H9 (cell line): Measurements from ENCODE around the gene BTBD6. TPM values are rescaled to one million over a fixed set of nuclear protein-coding genes. Genes with fewer than 3 reads are reported as not detected.

Experiments
- DNase-seq: peaks from one replicate; pipeline ENCODE4 v3.0.0-alpha.2; 2017
- H2AFZ ChIP-seq: one replicate; pipeline ENCODE4 v1.6.1; 2013; ENCODE audit warnings: mild to moderate bottlenecking, low read length, control low read depth, moderate library complexity
- H2AK5ac ChIP-seq: 2 replicates; pipeline ENCODE4 v1.6.1; 2013; ENCODE audit warnings: low read length, control low read depth, mixed read lengths; ENCODE audit not compliant: insufficient read length
- H2BK120ac ChIP-seq: one replicate; pipeline ENCODE4 v1.6.1; 2013; ENCODE audit warnings: low read depth, mild to moderate bottlenecking, low read length, control low read depth, inconsistent platforms; ENCODE audit not compliant: poor library complexity, severe bottlenecking
- H2BK12ac ChIP-seq: 2 replicates; pipeline ENCODE4 v1.6.1; 2013; ENCODE audit warnings: low read length, control low read depth, mixed read lengths, low read depth; ENCODE audit not compliant: insufficient read length
- H2BK15ac ChIP-seq: 2 replicates; pipeline ENCODE4 v1.6.1; 2013; ENCODE audit warnings: low read depth, low read length, control low read depth
- H2BK20ac ChIP-seq: one replicate; pipeline ENCODE4 v1.6.1; 2013; ENCODE audit warnings: low read depth, mild to moderate bottlenecking, low read length, control low read depth, inconsistent platforms; ENCODE audit not compliant: poor library complexity, severe bottlenecking
- H2BK5ac ChIP-seq: 2 replicates; pipeline ENCODE4 v1.6.1; 2013; ENCODE audit warnings: low read length, control low read depth, mixed read lengths; ENCODE audit not compliant: insufficient read length
- H3K14ac ChIP-seq: 2 replicates; pipeline ENCODE4 v1.6.1; 2013; ENCODE audit warnings: low read length, control low read depth; ENCODE audit not compliant: insufficient read depth
- H3K18ac ChIP-seq: 2 replicates; pipeline ENCODE4 v1.6.1; 2013; ENCODE audit warnings: low read depth, mild to moderate bottlenecking, mixed read lengths, low read length, control low read depth; ENCODE audit not compliant: insufficient read length
- H3K23ac ChIP-seq: 2 replicates; pipeline ENCODE4 v1.6.1; 2013; ENCODE audit warnings: low read length, control low read depth, mixed read lengths, low read depth; ENCODE audit not compliant: insufficient read length
- H3K23me2 ChIP-seq: 2 replicates; pipeline ENCODE4 v1.6.1; 2013; ENCODE audit warnings: low read depth, mild to moderate bottlenecking, mixed read lengths, low read length, control low read depth; ENCODE audit not compliant: insufficient read length, poor library complexity, severe bottlenecking
- H3K27ac ChIP-seq: 2 replicates; pipeline ENCODE4 v1.5.1; 2013; ENCODE audit warnings: low read length, control low read depth, mixed read lengths, low read depth; ENCODE audit not compliant: insufficient read length
- H3K27me3 ChIP-seq: 2 replicates; pipeline ENCODE4 v1.6.1; 2013; ENCODE audit warnings: low read length, control low read depth, inconsistent platforms; ENCODE audit not compliant: insufficient read depth
- H3K4ac ChIP-seq: 2 replicates; pipeline ENCODE4 v1.6.1; 2013; ENCODE audit warnings: low read depth, mild to moderate bottlenecking, control low read depth, inconsistent platforms, low read length, moderate library complexity
- H3K4me1 ChIP-seq: 2 replicates; pipeline ENCODE4 v1.6.1; 2013; ENCODE audit warnings: low read length, control low read depth, inconsistent platforms; ENCODE audit not compliant: insufficient read depth
- H3K4me2 ChIP-seq: 2 replicates; pipeline ENCODE4 v1.6.1; 2013; ENCODE audit warnings: low read length, control low read depth, mixed read lengths; ENCODE audit not compliant: insufficient read length, insufficient read depth
- H3K56ac ChIP-seq: 2 replicates; pipeline ENCODE4 v1.6.1; 2013; ENCODE audit warnings: low read depth, mild to moderate bottlenecking, mixed read lengths, low read length, control low read depth; ENCODE audit not compliant: insufficient read length
- H3K79me1 ChIP-seq: 2 replicates; pipeline ENCODE4 v1.6.1; 2013; ENCODE audit warnings: low read depth, mild to moderate bottlenecking, moderate library complexity, low read length, control low read depth, inconsistent platforms; ENCODE audit not compliant: insufficient read depth, poor library complexity, severe bottlenecking
- H3K79me2 ChIP-seq: 2 replicates; pipeline ENCODE4 v1.6.1; 2013; ENCODE audit warnings: low read length, control low read depth, inconsistent platforms; ENCODE audit not compliant: insufficient read depth
- H3K9ac ChIP-seq: 2 replicates; pipeline ENCODE4 v1.6.1; 2013; ENCODE audit warnings: low read length, control low read depth, mixed read lengths; ENCODE audit not compliant: insufficient read length; ENCODE audit errors: extremely low read depth
- H3K9me3 ChIP-seq: one replicate; pipeline ENCODE4 v1.6.1; 2013; ENCODE audit warnings: low read depth, low read length, inconsistent platforms; ENCODE audit not compliant: control insufficient read depth
- H3T11ph ChIP-seq: one replicate; pipeline ENCODE4 v1.6.1; 2013; ENCODE audit warnings: mild to moderate bottlenecking, low read length, control low read depth, inconsistent platforms
- H4K20me1 ChIP-seq: one replicate; pipeline ENCODE4 v1.6.1; 2013; ENCODE audit not compliant: control insufficient read depth, insufficient read length, insufficient read depth
- H4K5ac ChIP-seq: 2 replicates; pipeline ENCODE4 v1.6.1; 2013; ENCODE audit warnings: low read depth, mild to moderate bottlenecking, mixed read lengths, low read length, control low read depth; ENCODE audit not compliant: insufficient read length
- H4K8ac ChIP-seq: replicated peaks from 2 replicates; pipeline ENCODE4 v1.6.1; 2013; ENCODE audit warnings: low read length, control low read depth, mixed read lengths, low read depth; ENCODE audit not compliant: insufficient read length
- H4K91ac ChIP-seq: 2 replicates; pipeline ENCODE4 v1.6.1; 2013; ENCODE audit warnings: low read depth, mild to moderate bottlenecking, moderate library complexity, mixed read lengths, low read length, control low read depth; ENCODE audit not compliant: insufficient read length
- H3K27ac Mint-ChIP-seq, 3 experiments: 2 replicates in 2 of 3; 3 replicates in 1 of 3; pipeline ENCODE4 v1.8.0; 2020 to 2021; ENCODE audit warnings: mixed read lengths in 3 of 3, mild to moderate bottlenecking in 1 of 3, moderate library complexity in 1 of 3
- H3K27me3 Mint-ChIP-seq: 2 replicates; pipeline ENCODE4 v1.8.0; 2021; ENCODE audit warnings: low read depth, mild to moderate bottlenecking, moderate library complexity, mixed read lengths
- H3K36me3 Mint-ChIP-seq, 3 experiments: 2 replicates in 2 of 3; 3 replicates in 1 of 3; pipeline ENCODE4 v1.8.0; 2020 to 2021; ENCODE audit warnings: low read depth in 3 of 3, mixed read lengths in 3 of 3; ENCODE audit not compliant: insufficient read depth in 1 of 3
- H3K4me1 Mint-ChIP-seq, 2 experiments: 2 replicates each; pipeline ENCODE4 v1.8.0; 2020; ENCODE audit warnings: mixed read lengths in 2 of 2
- H3K4me3 Mint-ChIP-seq, 2 experiments: 2 replicates in 1 of 2; 3 replicates in 1 of 2; pipeline ENCODE4 v1.8.0; 2020 to 2021; ENCODE audit warnings: mild to moderate bottlenecking in 2 of 2, mixed read lengths in 2 of 2, moderate library complexity in 1 of 2
- H3K9me3 Mint-ChIP-seq, 2 experiments: 2 replicates in 1 of 2; 3 replicates in 1 of 2; pipeline ENCODE4 v1.8.0; 2020; ENCODE audit warnings: mild to moderate bottlenecking in 2 of 2, mixed read lengths in 2 of 2, moderate library complexity in 1 of 2
- CTCF ChIP-seq: fragments of 200-600 bp; sonication (generic); conservative IDR thresholded peaks from 3 replicates; pipeline ENCODE4 v1.8.0; 2021; ENCODE audit warnings: antibody characterized with exemption, mild to moderate bottlenecking
- WGBS: extraction: QIAGEN DNeasy Blood & Tissue Kit; methylation state at CpG from one replicate; pipeline ENCODE4 v1.1.7; 2013; ENCODE audit warnings: missing lambda C conversion rate, low lambda C conversion rate, mixed read lengths; ENCODE audit not compliant: insufficient read length; ENCODE audit errors: extremely low coverage; 5-methylcytosine and 5-hydroxymethylcytosine counted together
- total RNA-seq: library from RNA; stranded (reverse); gene quantifications from 2 replicates; pipeline ENCODE4 v1.2.1, GENCODE V29; 2021

BTBD6 gene
- total RNA-seq, 1 experiment from 2014 or later: 23.3 TPM

DNA sequence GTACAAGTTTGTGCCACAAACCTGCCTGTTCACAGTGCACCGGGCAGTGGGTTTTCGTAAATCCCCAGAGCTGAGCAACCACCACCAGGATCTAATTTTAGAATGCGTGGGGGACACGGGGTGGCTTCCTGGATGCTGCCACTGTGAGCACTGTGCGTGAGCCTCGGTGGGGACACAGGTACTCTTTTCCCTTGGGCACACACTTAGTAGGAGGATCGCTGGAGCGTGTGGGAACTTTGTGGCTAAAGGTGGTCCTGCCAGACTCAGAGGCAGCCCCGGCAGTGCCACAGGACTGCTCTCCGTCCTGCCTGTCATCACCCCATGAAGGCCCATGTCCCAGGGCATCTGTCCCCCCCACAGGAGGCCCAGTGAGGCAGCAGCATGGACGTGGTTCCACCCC is 21.1 kb downstream of the BTBD6 start:
- H2BK12ac ChIP-seq: no peak overlapping the region
- no peak overlapping the region for H3K27ac ChIP-seq
- H3K23me2 ChIP-seq: no peaks in the 10 kb centered on the region
- H3K27me3 ChIP-seq: no peaks in the 10 kb centered on the region
- H3K79me1 ChIP-seq: no peaks in the 10 kb centered on the region
- no peak for TF ChIP-seq CTCF
- H3K4ac ChIP-seq: no peak overlapping the region
- H3K9ac ChIP-seq: no peak overlapping the region
- H3K27ac Mint-ChIP-seq: 0 out of 7 replicates have a peak overlapping the region, but pooled peaks of 1 of the 3 experiments have one; percentile 60
- no peak overlapping the region for H2BK15ac ChIP-seq
- H3K23ac ChIP-seq: no peak overlapping the region
- H3K56ac ChIP-seq: no peak overlapping the region
- no peak overlapping the region for H3K4me3 Mint-ChIP-seq
- no peak overlapping the region for H2AK5ac ChIP-seq
- no peaks in the 10 kb centered on the region for H3K9me3 Mint-ChIP-seq
- no peak overlapping the region for H2BK5ac ChIP-seq
- H3T11ph ChIP-seq: no peak overlapping the region
- no peaks in the 10 kb centered on the region for H3K4me1 Mint-ChIP-seq
- no peak overlapping the region for H4K8ac ChIP-seq
- H2BK20ac ChIP-seq: no peak overlapping the region
- H3K9me3 ChIP-seq: no peaks in the 10 kb centered on the region
- H4K20me1 ChIP-seq: no peaks in the 10 kb centered on the region
- no peak overlapping the region for H3K14ac ChIP-seq
- no peak for DNase-seq
- no peak overlapping the region for H3K4me2 ChIP-seq
- no peaks in the 10 kb centered on the region for H3K79me2 ChIP-seq
- no peak overlapping the region for H3K18ac ChIP-seq
- H4K5ac ChIP-seq: no peak overlapping the region
- H2BK120ac ChIP-seq: no peak overlapping the region
- H3K36me3 Mint-ChIP-seq: peaks cover 2 to 5% (median 2%) of the 10 kb centered on the region in 3 experiments; a peak in 3 of 7 replicates
- H2AFZ ChIP-seq: no peak overlapping the region
- no peaks in the 10 kb centered on the region for H3K27me3 Mint-ChIP-seq
- no peak overlapping the region for H4K91ac ChIP-seq
- no peaks in the 10 kb centered on the region for H3K4me1 ChIP-seq
- no CpG with 5 or more reads among the region's 11 CpGs for whole genome bisulfite sequencing
